GM19468 (cell line): ENCODE measurements around the gene C1QTNF1.
"Not testable (repeated sequence)": the region's sequence is repeated elsewhere in the genome, so short reads cannot be mapped to it uniquely, and the experiment has no call there.

Experiments
- ATAC-seq: cut with Tn5 transposase; IDR thresholded peaks from one replicate; pipeline ENCODE4 v1.9.1; 2021; ENCODE audit warnings: mild to moderate bottlenecking, moderate library complexity, moderate number of reproducible peaks; ENCODE audit not compliant: unreplicated experiment; ENCODE audit errors: extremely low read depth

C1QTNF1 gene

GRCh38 chr17:79019632-79020584 lies 4.1 kb upstream of the C1QTNF1 start:
- ATAC-seq: no peak

- no peak for ATAC-seq
Observed at GRCh38 chr17:79020631-79021301, 3.2 kb upstream of the C1QTNF1 start.

GRCh38 chr17:79021929-79022328 lies 2.0 kb upstream of the C1QTNF1 start:
- not testable (repeated sequence) for ATAC-seq

GRCh38 chr17:79022507-79022991 lies 1.4 kb upstream of the C1QTNF1 start:
- no peak for ATAC-seq

GRCh38 chr17:79023180-79023705 lies 726 bp upstream of the C1QTNF1 start:
- no peak for ATAC-seq

- no peak for ATAC-seq
Observed at GRCh38 chr17:79024901-79025737, 1.1 kb downstream of the C1QTNF1 start.

GRCh38 chr17:79026376-79027273 lies 2.7 kb downstream of the C1QTNF1 start:
- no peak for ATAC-seq

- no peak for ATAC-seq
Observed at GRCh38 chr17:79027274-79027924, 3.4 kb downstream of the C1QTNF1 start.

- ATAC-seq: no peak
Observed at GRCh38 chr17:79027925-79028491, 4.0 kb downstream of the C1QTNF1 start.

GRCh38 chr17:79028496-79029326 lies 4.7 kb downstream of the C1QTNF1 start:
- ATAC-seq: no peak

GRCh38 chr17:79029327-79030009 lies 5.5 kb downstream of the C1QTNF1 start:
- no peak for ATAC-seq

- ATAC-seq: not testable (repeated sequence)
Observed at GRCh38 chr17:79030636-79031035, 6.7 kb downstream of the C1QTNF1 start.

GRCh38 chr17:79031996-79032875 lies 8.3 kb downstream of the C1QTNF1 start:
- no peak for ATAC-seq

- no peak for ATAC-seq
Observed at GRCh38 chr17:79033046-79033616, 9.2 kb downstream of the C1QTNF1 start.

- ATAC-seq: no peak
Observed at GRCh38 chr17:79033741-79034501, 10.0 kb downstream of the C1QTNF1 start.
